OCI-LY7 (cell line): ENCODE data around the gene KDELR1. TPM values are rescaled to one million over a fixed set of nuclear protein-coding genes. Genes with fewer than 3 reads are reported as not detected.

ENCODE experiments used
- BruUV-seq: library from RNA; stranded (reverse); fragments of 400-500 nt; replicated peaks from 2 replicates; lab custom pipeline; 2021; lab: Mats Ljungman, UMichigan
- CTCF ChIA-PET: fragments of 300-600 bp; sonication (Branson Sonifier 250); formaldehyde crosslinking; loops from one replicate; lab custom pipeline; 2022; ENCODE audit warnings: antibody characterized with exemption; ENCODE audit not compliant: unreplicated experiment; lab: Charles Lee
- POLR2A ChIA-PET: fragments of 300-600 bp; sonication (Branson Sonifier 250); formaldehyde crosslinking; loops from one replicate; lab custom pipeline; 2022; ENCODE audit warnings: antibody characterized with exemption; lab: Charles Lee
- DNase-seq: peaks from one replicate; pipeline ENCODE4 v3.0.0-alpha.2; 2015; ENCODE audit warnings: low spot score
- H2AFZ ChIP-seq: fragments of 200-600 bp; sonication (generic), shearing (Covaris generic); 2 replicates; pipeline ENCODE4 v1.6.1; 2014; ENCODE audit warnings: mild to moderate bottlenecking, antibody characterized with exemption, low read length, moderate library complexity
- H3K27ac ChIP-seq: fragments of 200-600 bp; sonication (generic); 2 replicates; pipeline ENCODE4 v1.5.1; 2014; ENCODE audit warnings: mixed run types, low read depth, mild to moderate bottlenecking, moderate library complexity, low read length, inconsistent platforms; ENCODE audit not compliant: poor library complexity, severe bottlenecking
- H3K36me3 ChIP-seq: fragments of 200-600 bp; sonication (generic); 2 replicates; pipeline ENCODE4 v1.6.1; 2014; ENCODE audit warnings: mild to moderate bottlenecking, antibody characterized with exemption, low read length, moderate library complexity, mixed read lengths; ENCODE audit not compliant: insufficient read depth
- H3K4me1 ChIP-seq: fragments of 200-600 bp; sonication (generic); 2 replicates; pipeline ENCODE4 v1.5.1; 2014; ENCODE audit warnings: mild to moderate bottlenecking, low read length; ENCODE audit not compliant: insufficient read depth, poor library complexity, severe bottlenecking
- H3K4me2 ChIP-seq: fragments of 200-600 bp; sonication (generic); 2 replicates; pipeline ENCODE4 v1.6.1; 2014; ENCODE audit warnings: mild to moderate bottlenecking, low read length
- H3K4me3 ChIP-seq: fragments of 200-600 bp; sonication (generic); 2 replicates; pipeline ENCODE4 v1.5.1; 2014; ENCODE audit warnings: mild to moderate bottlenecking, low read depth, low read length; ENCODE audit not compliant: poor library complexity, severe bottlenecking
- H3K79me2 ChIP-seq: fragments of 200-600 bp; sonication (generic); 2 replicates; pipeline ENCODE4 v1.6.1; 2016; ENCODE audit warnings: low read depth, mild to moderate bottlenecking, low read length, moderate library complexity, mixed read lengths; ENCODE audit not compliant: insufficient read depth
- H3K9me2 ChIP-seq: fragments of 200-600 bp; sonication (generic); 2 replicates; pipeline ENCODE4 v1.6.1; 2016; ENCODE audit warnings: mild to moderate bottlenecking, low read length, mixed read lengths; ENCODE audit not compliant: insufficient read depth
- H3K9me3 ChIP-seq: fragments of 200-600 bp; sonication (generic); 2 replicates; pipeline ENCODE4 v1.6.1; 2014; ENCODE audit warnings: mild to moderate bottlenecking, mixed run types, low read length, mixed read lengths
- H4K20me1 ChIP-seq: fragments of 200-600 bp; sonication (generic); 2 replicates; pipeline ENCODE4 v1.6.1; 2014; ENCODE audit warnings: mild to moderate bottlenecking, antibody characterized with exemption, low read length, moderate library complexity, mixed read lengths; ENCODE audit not compliant: insufficient read depth
- EZH2phosphoT487 ChIP-seq: fragments of 200-600 bp; sonication (generic); IDR thresholded peaks from 2 replicates; pipeline ENCODE4 v1.6.1; 2018; ENCODE audit warnings: low read depth, borderline replicate concordance, mild to moderate bottlenecking, mixed run types, antibody characterized with exemption, low read length, moderate library complexity, mixed read lengths
- intact Hi-C: fragments of 100-400 bp; cut with micrococcal nuclease; formaldehyde crosslinking; loops from one replicate; pipeline ENCODE4 v1.10.0; 2022; ENCODE audit not compliant: unreplicated experiment
- total RNA-seq, 2 experiments: library from RNA; depleted of rRNA in 1 of 2; stranded (reverse); fragments of >200 nt in 1 of 2; shearing (Covaris generic) in 1 of 2; gene quantifications; 2 replicates each; pipeline ENCODE4 v1.2.3, GENCODE V29; 2014 to 2022
- TF ChIP-seq, protein P1 (sequence below): fragments of 200-600 bp; sonication (generic); conservative IDR thresholded peaks from 2 replicates; pipeline ENCODE4 v1.5.1; 2014; ENCODE audit warnings: mild to moderate bottlenecking, antibody characterized with exemption, low read length, moderate library complexity, mixed read lengths

The KDELR1 gene
- total RNA-seq, 2 experiments from 2014 or later = 38.8 to 63.8 TPM

DNA sequence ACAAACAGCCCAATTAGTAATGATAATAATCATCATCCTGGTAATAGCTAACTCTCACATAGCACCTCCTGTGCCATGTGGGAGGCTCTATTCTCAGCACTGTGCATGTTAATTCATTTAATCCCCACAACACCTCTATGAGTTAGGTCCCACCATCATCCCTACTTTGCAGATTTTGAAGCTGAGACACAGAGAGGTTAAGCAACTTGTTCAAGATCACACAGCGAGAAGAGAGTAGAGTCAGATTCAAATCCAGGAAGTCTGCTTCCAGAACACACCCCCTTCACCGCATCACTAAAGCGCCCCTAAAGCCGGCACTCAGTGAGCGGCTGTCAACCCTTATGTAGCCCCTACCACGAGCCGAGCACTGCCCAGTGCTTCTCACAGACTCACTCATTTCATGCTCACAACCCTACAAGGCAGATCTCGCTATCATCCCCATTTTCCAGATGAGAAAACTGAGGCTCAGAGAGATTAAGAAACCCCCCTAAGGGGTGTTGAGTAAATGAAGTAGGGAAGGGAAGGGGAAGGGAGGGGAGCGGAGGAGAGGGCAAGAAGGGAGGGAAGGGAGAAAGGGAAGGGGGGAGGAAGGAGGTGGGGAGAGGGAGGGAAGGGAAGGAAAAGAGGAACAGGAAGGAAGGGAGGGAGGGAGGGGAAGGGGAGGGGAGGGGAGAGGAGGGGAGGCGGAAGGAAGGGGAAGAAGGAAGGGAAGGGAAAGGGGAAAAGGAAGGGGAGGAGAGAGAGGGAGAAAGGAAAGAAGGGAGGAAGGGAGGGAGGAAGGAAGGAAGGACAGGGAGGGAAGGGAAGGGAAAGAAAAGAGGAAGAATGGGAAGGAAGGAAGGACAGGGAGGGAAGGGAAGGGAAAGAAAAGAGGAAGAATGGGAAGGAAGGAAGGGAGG lies 49.6 kb downstream of the KDELR1 start:
- H3K27ac ChIP-seq = no peak overlapping the region
- no TSS peak for BruUV-seq
- H3K79me2 ChIP-seq = no peaks in the 10 kb centered on the region
- H3K4me2 ChIP-seq = no peak overlapping the region
- H3K4me3 ChIP-seq = no peak overlapping the region
- no peaks in the 10 kb centered on the region for H3K9me2 ChIP-seq
- no peaks in the 10 kb centered on the region for H3K4me1 ChIP-seq
- H3K9me3 ChIP-seq = no peaks in the 10 kb centered on the region
- CTCF ChIA-PET = no interaction called here
- no peak overlapping the region for H2AFZ ChIP-seq
- POLR2A ChIA-PET = no interaction called here
- no peaks in the 10 kb centered on the region; the same call in 1 of the 2 replicates for H3K36me3 ChIP-seq
- intact Hi-C loops = no loop called here
- TF ChIP-seq, protein P1, sequence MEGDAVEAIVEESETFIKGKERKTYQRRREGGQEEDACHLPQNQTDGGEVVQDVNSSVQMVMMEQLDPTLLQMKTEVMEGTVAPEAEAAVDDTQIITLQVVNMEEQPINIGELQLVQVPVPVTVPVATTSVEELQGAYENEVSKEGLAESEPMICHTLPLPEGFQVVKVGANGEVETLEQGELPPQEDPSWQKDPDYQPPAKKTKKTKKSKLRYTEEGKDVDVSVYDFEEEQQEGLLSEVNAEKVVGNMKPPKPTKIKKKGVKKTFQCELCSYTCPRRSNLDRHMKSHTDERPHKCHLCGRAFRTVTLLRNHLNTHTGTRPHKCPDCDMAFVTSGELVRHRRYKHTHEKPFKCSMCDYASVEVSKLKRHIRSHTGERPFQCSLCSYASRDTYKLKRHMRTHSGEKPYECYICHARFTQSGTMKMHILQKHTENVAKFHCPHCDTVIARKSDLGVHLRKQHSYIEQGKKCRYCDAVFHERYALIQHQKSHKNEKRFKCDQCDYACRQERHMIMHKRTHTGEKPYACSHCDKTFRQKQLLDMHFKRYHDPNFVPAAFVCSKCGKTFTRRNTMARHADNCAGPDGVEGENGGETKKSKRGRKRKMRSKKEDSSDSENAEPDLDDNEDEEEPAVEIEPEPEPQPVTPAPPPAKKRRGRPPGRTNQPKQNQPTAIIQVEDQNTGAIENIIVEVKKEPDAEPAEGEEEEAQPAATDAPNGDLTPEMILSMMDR = no peak
- TF ChIP-seq EZH2phosphoT487 = no peak
- no peaks in the 10 kb centered on the region for H4K20me1 ChIP-seq
- DNase-seq = no peak

- no peak for DNase-seq
- no peaks in the 10 kb centered on the region for H3K79me2 ChIP-seq
- no peaks in the 10 kb centered on the region for H3K9me2 ChIP-seq
- H3K4me1 ChIP-seq = no peaks in the 10 kb centered on the region
- H3K4me3 ChIP-seq = no peak overlapping the region
- no peaks in the 10 kb centered on the region for H3K9me3 ChIP-seq
- POLR2A ChIA-PET = no interaction called here
- TF ChIP-seq, protein P1 = no peak
- no peak for TF ChIP-seq EZH2phosphoT487
- intact Hi-C loops = no loop called here
- no peaks in the 10 kb centered on the region; the same call in 1 of the 2 replicates for H3K36me3 ChIP-seq
- no peak overlapping the region for H2AFZ ChIP-seq
- no peaks in the 10 kb centered on the region for H4K20me1 ChIP-seq
- H3K4me2 ChIP-seq = no peak overlapping the region
- BruUV-seq = no TSS peak
- CTCF ChIA-PET = no interaction called here
- no peak overlapping the region for H3K27ac ChIP-seq
Observed at GRCh38 chr19:48340995-48341394, 50.4 kb downstream of the KDELR1 start.
